ENCODE results near the gene SATL1.
"Not testable (repeated sequence)": the region's sequence is repeated elsewhere in the genome, so short reads cannot be mapped to it uniquely, and the experiment has no call there.

SATL1 gene, protein sequence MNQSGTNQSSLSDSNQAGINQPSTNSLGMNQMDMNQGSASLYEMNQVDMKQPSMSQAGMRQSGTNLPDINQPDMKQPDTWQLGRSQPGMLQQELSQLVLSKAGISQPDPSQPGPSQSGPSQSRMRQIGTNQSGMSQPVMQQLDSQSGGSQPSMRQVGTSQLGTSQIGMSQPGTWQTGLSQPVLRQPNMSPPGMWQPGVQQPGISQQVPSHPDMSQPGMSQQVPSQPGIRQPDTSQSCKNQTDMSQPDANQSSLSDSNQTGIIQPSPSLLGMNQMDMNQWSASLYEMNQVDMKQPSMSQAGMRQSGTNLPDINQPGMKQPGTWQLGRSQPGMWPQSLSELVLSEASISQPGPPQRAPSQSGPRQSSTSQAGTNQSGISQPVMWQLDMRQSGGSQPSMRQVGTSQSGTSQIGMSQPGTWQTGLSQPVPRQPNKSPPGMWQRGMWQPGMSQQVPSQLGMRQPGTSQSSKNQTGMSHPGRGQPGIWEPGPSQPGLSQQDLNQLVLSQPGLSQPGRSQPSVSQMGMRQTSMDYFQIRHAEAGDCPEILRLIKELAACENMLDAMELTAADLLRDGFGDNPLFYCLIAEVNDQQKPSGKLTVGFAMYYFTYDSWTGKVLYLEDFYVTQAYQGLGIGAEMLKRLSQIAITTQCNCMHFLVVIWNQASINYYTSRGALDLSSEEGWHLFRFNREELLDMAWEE

DNA sequence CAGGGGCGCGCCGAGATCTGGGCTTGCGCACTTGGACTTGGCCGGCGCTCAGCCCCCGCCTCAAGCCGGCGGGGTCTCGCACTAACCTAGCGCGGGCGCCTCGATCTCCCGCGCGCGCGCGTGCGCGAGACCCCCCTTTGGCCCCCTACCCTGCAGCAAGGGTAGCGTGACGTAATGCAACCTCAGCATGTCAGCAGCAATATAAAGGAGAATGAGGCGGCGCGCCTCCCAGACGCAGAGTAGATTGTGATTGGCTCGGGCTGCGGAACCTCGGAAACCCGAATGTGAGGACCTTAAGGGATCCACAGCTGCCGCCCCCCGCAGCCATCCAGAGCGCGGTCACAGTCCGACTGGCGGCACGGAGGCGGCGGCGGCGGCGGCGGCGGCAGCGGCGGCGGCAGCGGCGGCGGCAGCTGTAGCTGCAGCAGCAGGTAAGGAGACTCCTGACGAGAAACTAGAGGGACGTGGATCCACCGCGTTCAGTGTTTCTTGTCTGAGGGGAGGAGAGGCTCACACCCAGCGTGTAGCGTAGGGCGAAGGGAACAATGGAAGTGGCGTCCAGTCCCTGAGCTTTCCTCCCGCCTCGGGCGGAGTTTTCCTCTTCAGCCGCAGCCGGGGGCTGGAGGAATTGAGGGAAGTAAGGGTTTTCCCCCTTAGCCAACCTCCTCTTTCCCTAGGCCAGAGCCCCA lies at the start of gene SATL1, which contains the start of gene ZNF711:
TSS of gene SATL1 (minus strand) at position 19 of the 689 bp plus-strand sequence. CDS start 134,811 bp downstream, outside the sequence.
TSS of gene ZNF711 (plus strand) at position 231 of the 689 bp plus-strand sequence. CDS start 3,582 bp downstream, outside the sequence.
- peak in 1 of 2 donors; percentile 0 for DNase-seq

DNA sequence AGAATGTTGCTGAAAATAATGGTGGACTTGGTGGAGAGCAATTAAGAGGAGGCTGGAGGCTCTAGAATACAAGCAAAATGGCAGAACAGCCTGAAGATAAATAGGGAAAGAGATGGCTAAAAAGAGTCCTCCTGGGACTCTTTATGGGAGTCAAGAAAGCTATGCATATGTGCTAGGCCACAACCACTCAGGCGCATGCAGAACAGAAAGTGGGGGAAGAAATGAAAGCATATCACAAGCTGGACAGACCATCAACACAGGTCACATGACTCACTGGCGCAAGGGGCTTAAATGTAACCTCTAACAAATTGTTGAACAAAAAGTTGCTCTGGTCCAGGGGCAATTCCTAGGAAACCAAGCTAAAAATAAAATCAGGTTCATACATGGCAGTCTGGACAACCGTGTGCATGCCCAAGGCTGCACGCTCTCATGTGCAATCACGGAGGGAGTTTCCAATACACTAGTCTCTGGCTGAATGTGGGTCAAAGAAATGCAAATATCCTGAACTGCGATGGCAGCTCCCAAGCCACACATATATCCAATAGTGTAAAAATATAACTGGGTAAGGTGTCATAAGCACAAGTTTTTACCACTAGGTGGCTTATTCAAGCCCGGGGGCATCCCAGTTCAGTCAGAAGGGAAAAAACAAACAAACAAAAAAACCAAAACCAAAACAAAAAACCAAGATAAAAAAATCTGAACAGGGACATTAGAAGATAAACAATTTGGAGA lies 45.6 kb upstream of the SATL1 start:
- no peak for DNase-seq

DNA sequence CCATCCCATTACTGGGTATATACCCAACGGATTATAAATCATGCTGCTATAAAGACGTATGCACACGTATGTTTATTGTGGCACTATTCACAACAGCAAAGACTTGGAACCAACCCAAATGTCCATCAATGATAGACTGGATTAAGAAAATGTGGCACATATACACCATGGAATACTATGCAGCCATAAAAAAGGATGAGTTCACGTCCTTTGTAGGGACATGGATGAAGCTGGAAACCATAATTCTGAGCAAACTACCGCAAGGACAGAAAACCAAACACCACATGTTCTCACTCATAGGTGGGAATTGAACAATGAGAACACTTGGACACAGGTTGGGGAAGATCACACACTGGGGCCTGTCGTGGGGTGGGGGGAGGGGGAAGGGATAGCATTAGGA lies 41.7 kb upstream of the SATL1 start:
- DNase-seq, result not testable (repeated sequence)

DNA sequence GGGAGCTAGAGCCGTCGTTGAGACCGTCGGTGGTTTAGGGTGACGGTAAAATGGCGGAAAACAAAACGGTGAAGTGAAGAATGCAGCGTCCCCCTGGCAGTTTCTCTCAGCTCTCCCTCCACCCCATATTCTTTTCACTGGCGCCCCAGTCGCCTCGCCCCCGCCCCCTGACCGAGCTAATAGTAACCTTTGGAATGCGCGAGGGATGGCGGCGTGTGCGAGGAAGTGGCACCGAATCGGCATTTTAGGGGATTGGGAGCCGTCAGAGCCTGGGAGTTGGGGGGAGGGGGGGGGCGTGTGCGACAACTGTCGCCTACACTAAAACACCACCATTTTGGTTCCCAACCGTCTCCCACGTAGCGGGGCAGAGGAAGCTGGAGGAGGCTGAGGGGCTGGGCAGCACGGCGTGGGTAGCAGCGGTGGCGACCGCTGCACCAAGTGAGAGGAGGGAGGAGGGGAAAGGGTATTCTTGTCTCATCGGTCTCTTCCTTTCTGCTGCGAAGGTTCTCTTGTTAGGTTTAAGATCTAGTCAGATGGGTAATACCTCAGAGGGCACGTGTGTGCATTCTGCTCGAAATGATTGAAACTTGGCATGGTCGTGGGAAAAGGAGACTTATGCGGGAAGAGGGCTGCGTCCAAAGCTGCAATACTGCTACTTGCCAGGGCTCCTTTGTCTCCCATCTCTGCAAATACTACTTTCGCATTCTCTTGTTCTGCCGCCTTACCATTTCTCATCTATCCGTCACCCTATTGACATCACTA lies 1.1 kb upstream of the SATL1 start:
- no peak for DNase-seq

GRCh38 chrX:85243155-85243554 lies 424 bp downstream of the SATL1 start:
- DNase-seq, result no peak

DNA sequence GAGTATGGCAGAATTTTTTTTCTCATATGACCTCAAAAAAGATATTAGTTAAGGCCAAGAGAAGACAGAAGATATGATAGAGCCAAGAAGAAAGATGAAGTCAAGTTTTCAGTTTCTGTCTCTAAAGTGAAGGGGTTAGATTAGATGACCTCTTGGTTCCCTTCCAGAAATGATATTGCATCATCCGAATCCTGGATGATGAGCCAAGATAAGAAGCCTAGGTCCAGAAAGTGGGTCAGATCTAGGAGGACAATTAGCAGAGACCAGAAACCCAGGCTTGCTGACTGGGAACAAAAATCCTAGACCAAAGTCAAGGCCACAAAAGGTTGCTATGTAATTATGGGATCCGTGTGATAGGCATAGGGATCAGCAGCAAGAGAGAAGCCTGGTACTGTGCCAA lies 20.2 kb downstream of the SATL1 start:
- DNase-seq, result no peak

GRCh38 chrX:85221361-85221760 lies 22.2 kb downstream of the SATL1 start:
- DNase-seq, result no peak

- DNase-seq, result no peak
Observed at GRCh38 chrX:85215946-85216345, 27.6 kb downstream of the SATL1 start.

DNA sequence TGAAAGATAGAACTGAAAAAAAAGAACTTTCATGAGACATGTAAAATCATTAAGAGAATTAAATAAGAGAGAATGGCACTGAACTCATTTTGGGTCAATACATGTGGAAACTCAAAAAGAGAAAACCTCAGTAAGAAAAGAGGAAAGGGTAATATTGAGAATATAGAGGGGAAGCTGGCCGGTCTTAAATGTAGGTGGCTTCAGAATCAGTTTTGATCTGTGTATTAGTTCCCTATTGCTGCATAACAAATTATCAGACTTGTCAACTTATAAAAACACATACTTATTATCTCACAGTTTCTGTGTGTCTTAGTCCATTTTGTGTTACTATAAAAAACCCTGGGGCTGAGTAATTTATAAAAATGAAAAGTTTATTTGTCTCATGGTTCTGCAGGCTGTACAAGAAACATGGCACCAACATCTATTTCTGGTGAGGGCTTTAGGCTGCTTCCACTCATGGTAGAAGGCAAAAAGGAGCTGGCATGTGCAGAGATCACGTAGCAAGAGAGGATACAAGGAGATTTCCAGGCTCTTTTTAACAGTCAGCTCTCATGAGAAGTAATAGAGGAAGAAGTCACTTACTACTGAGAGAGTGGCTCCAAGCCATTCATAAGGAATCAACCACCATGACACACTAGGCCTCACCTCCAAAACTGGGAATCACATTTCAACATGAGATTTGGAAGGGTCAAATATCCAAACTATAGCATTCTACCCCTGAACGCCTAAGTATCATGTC lies 29.6 kb downstream of the SATL1 start:
- no peak for DNase-seq

DNA sequence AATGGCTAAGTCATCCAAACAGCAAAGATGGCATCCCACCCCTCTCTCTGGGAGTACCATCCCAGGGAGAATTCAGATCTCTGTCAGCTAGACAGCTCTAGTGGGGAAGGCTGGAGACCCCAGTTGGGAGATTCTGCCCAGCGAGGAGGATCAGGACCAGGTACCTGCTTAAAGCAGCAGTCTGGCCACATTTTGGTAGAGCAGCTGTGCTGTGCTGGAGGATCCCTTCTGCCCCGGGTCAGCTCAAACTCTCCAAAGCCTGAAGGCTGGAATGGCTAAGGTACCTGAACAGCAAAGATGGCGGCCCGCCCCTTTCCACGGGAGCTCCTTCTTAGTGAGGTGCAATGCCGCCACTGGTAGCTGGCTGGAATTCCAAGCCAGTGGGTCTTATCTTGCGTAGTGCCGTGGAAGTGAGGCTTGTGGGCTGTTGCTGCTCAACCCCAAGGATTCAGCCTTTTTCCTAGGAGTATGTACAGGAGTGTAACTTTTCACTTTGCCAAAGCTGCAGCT lies 40.1 kb downstream of the SATL1 start:
- no peak for DNase-seq

DNA sequence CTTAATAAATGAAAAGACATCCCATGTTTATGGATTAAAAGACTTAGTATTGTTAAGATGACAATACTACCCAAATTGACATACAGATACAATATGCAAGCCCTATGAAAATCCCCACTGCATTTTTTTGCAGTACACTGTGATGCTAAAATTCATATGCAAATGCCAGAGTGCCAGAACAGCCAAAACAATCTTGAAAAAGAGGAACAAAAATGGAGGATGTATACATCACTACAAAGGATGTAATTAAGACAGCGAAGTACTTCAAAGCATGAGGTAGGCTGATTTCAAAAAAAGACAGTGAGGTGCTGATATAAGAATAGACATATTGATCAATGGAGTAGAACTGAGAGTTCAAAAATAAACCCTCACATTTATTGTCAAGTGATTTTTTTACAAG lies 47.3 kb downstream of the SATL1 start:
- no peak for DNase-seq

DNA sequence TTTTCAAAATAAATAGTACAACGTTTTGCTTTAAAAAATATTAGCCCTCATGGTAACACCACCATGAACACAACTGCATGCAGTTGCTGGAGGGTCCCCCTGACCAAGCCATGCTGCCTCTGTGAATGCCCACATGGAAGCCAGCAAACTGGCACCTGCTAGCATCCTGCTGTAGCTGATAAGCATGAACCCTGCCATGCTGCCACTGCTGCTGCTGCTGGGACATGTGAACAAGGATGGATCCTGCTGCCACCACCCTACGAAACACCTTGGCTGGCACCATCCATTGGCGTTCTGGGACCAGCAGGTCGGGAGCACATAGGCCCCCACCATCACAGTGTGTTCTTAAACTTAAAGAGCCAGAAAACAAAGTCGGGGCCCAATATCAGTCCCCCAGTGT lies 83.9 kb downstream of the SATL1 start:
- DNase-seq, result no peak

DNA sequence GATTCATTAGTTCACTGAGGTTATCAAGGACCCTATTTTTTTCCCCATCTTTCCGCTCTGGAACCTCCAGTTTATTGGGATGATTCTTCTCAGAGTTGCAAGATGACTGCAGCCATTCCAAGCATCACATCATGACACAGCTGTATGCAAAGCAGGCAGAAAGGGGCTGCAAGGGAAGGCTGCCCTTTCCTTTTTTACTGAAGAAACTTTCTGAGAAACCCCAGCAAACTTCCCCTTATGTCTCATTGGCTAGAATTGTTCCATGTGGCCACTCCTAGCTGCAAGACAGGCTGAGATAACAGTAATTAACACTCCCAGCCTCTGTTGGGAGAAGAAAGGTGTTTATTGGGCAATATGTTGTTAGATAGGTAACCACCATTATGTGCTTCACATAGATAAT lies 102.6 kb downstream of the SATL1 start:
- DNase-seq, result no peak

- DNase-seq, result no peak
Observed at GRCh38 chrX:85139422-85139821, 104.2 kb downstream of the SATL1 start.

- DNase-seq, result no peak
Observed at GRCh38 chrX:85136409-85136808, 107.2 kb downstream of the SATL1 start.

GRCh38 chrX:85115252-85115651 lies 128.3 kb downstream of the SATL1 start:
- DNase-seq, result no peak

GRCh38 chrX:85114776-85115175 lies 128.8 kb downstream of the SATL1 start:
- DNase-seq, result no peak

- no peak for DNase-seq
Observed at GRCh38 chrX:85114171-85114570, 129.4 kb downstream of the SATL1 start.

DNA sequence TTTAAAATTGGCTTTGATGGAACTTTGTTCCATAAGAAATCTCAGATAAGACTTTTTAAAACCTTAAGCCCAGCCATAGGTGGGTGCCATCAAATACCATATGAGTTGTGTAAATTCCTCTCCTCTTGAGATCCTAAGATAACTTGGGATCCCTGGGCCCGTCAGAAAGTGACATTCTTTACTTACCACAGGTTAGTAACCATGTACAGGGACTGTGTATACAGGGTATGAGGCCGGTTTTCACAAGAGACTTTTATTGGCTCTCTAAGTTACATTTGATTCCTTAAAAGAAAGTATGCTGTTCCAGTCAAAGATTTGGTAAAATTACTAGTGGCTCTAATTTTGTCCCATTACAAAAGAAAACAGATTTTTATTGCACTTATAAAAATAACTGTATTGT lies 129.8 kb downstream of the SATL1 start:
- DNase-seq, result no peak

GRCh38 chrX:85112293-85112692 lies 131.3 kb downstream of the SATL1 start:
- DNase-seq, result no peak

DNA sequence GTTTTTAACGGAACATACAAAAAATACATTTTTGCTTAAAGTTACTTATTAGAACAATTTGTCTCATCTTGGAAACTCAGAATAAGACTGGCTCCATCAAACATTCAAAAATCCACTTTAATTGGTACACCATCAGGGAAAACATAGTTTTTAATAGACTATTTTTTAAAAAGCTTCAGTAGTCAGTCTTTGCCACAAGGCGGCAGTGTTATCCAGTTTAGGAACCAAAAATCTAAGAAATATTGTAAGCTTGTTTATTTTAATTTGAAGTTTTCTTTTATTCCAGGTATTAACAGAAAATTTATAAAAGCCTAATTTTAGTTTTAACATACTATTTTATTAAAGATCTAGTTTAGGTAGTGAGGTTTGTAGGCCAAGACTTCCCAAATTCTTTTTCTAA lies 132.2 kb downstream of the SATL1 start:
- DNase-seq, result no peak
